SK-N-SH treated with all-trans-retinoic acid at 6 μM for 48 hours (cell line): Measurements from ENCODE around the gene GOLGA6L26.
"Not testable (repeated sequence)": the region's sequence is repeated elsewhere in the genome, so short reads cannot be mapped to it uniquely, and the experiment has no call there.

ENCODE experiments used
- ARNTL ChIP-seq: fragments of 450-650 bp; formaldehyde crosslinking; IDR thresholded peaks from 2 replicates; pipeline ENCODE4 v1.5.0; 2020; ENCODE audit warnings: low read depth, mild to moderate bottlenecking, moderate library complexity, borderline replicate concordance
- BACH2 ChIP-seq: fragments of 250-450 bp; sonication (Bioruptor Pico); IDR thresholded peaks from 2 replicates; pipeline ENCODE4 v1.9.0; 2021; ENCODE audit warnings: mild to moderate bottlenecking, borderline replicate concordance
- CREB5 ChIP-seq: fragments of 250-450 bp; sonication (Bioruptor Pico); IDR thresholded peaks from 2 replicates; pipeline ENCODE4 v1.5.1; 2020; ENCODE audit warnings: low read depth, mild to moderate bottlenecking, moderate library complexity
- ESRRG ChIP-seq: fragments of 250-450 bp; sonication (Bioruptor Pico); IDR thresholded peaks from 2 replicates; pipeline ENCODE4 v1.6.1; 2021; ENCODE audit warnings: mild to moderate bottlenecking
- GLIS3 ChIP-seq: fragments of 250-450 bp; sonication (Bioruptor Pico); IDR thresholded peaks from 2 replicates; pipeline ENCODE4 v1.5.0; 2020; ENCODE audit warnings: mild to moderate bottlenecking, moderate library complexity
- ISL1 ChIP-seq: fragments of 250-450 bp; sonication (Bioruptor Pico); IDR thresholded peaks from 2 replicates; pipeline ENCODE4 v2.1.2; 2022; ENCODE audit warnings: mild to moderate bottlenecking, moderate library complexity
- PATZ1 ChIP-seq: fragments of 250-450 bp; sonication (Bioruptor Pico); IDR thresholded peaks from 2 replicates; pipeline ENCODE4 v1.8.0; 2020; ENCODE audit warnings: mild to moderate bottlenecking, moderate library complexity, borderline replicate concordance
- TCF4 ChIP-seq: fragments of 250-450 bp; sonication (Bioruptor Pico); IDR thresholded peaks from 2 replicates; pipeline ENCODE4 v1.8.0; 2021; ENCODE audit warnings: mild to moderate bottlenecking, moderate library complexity, borderline replicate concordance
- ZC3H10 ChIP-seq: fragments of 250-450 bp; sonication (Bioruptor Pico); IDR thresholded peaks from 2 replicates; pipeline ENCODE4 v1.5.1; 2021; ENCODE audit warnings: mild to moderate bottlenecking, moderate library complexity
- ZFP3 ChIP-seq: fragments of 250-450 bp; sonication (Bioruptor Pico); IDR thresholded peaks from 2 replicates; pipeline ENCODE4 v1.5.0; 2020; ENCODE audit warnings: mild to moderate bottlenecking, moderate library complexity
- ZFP30 ChIP-seq: fragments of 450-650 bp; formaldehyde crosslinking; IDR thresholded peaks from 2 replicates; pipeline ENCODE4 v1.5.0; 2022; ENCODE audit warnings: mild to moderate bottlenecking, moderate library complexity
- ZNF8 ChIP-seq: fragments of 450-650 bp; formaldehyde crosslinking; IDR thresholded peaks from 2 replicates; pipeline ENCODE4 v1.5.0; 2020; ENCODE audit warnings: mild to moderate bottlenecking, moderate library complexity

GRCh38 chr15:23371134-23371533, 37.1 kb upstream of the GOLGA6L26 start:
- not testable (repeated sequence) for TF ChIP-seq GLIS3 (CRISPR knock-in tag); ZFP3 (CRISPR knock-in tag); ZC3H10; ZNF8 (CRISPR knock-in tag); CREB5 (CRISPR knock-in tag); TCF4 (CRISPR knock-in tag); PATZ1; ISL1 (CRISPR knock-in tag); ARNTL (CRISPR knock-in tag); BACH2 (CRISPR knock-in tag); ESRRG; ZFP30
